Raji (cell line): ENCODE data around the gene ABCB8.

ENCODE experiments used
- POLR2A ChIP-seq: IDR thresholded peaks from 2 replicates; pipeline ENCODE4 v1.6.1; 2011; ENCODE audit warnings: low read depth, low read length, control low read depth; ENCODE audit not compliant: insufficient read depth

ABCB8 gene

DNA sequence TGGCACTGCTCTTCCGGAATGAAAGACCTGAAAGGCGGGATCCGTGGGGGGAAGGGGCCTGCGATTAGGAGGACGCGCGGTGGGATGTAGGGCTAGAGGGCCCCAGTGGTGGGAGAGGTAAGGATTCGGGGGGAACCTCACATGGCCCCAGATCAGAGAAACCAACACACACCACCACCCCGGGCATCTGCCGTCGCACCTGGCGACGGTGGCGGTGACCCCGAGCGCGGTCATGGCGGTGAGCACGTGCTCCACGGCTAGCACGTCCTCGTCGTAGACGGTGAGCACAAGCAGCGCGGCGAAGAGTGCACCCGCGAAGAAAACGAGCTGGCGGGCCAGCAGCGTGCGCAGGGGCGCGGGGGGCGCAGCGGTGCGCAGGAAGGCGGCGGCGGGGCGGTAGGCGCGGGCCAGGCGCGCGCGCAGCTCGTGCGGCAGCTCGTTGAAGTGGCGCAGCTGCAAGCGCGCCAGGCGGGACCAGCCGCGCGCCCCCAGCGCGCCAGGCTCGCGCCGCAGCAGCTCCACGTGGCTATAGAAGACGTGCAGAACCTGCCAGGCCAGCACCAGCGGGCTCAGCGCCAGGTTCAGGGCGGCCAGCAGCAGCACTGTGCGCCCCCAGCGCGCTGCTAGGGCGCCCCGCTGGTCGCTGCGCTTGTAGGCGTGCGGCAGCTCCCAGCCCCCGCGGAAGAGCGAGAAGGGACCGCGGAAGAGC lies 9.7 kb upstream of the ABCB8 start:
- no peak for TF ChIP-seq POLR2A

DNA sequence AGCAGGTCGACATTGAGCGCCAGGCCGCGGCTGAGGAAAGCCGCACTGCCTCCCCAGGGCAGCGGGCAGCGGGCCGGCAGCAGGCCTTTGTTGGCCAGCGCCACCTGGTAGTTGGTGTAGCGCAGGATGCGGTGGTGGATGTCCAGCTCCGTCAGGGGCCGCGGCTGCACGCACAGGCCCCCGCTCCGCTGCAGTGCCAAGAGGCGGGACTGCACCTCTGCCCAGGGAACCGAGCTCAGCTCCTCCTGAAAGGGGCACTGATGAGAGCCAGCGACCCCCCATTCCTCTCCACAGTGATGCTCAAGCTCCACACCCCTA lies 9.2 kb upstream of the ABCB8 start:
- no peak for TF ChIP-seq POLR2A

DNA sequence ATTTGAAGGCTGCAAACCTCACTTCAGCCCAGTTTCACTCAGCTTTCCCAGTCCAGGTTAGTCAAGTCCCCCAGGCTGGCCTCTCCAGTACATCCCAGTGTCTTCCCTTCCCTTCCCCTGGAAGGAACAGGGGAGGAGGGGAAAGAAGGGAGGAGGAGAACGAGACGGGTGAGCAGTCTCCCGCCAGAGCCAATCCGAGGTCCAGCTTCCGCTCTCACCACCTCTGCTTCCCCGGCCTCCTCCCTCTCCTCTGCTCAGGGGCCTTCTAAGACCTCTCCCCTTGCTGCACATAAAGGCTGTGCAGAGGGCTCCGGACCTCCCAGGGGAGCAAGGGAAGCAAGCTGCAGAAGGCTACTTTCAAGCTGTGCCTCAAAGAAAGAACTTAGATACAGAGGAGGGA lies 8.0 kb upstream of the ABCB8 start:
- TF ChIP-seq POLR2A = no peak

DNA sequence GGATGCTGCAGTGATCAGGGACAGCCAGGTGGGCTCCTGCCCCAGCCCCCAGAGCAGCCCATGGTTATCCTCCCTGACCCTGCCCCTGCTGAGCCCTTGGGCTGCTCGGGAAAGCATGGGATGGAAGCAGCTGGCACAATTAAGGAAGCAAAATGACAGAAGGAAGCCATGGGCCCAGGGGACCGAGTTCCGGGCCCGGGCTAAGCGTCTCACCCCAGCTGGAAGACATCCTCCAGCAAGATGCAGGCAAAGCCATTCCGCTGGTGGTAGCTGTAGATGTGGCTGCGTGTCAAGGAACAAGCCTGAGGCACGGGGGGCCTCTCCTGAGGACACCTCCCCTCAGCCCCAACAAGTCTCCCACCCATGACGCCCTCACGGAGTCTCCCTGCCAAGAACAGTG lies 5.0 kb upstream of the ABCB8 start:
- TF ChIP-seq POLR2A = no peak

DNA sequence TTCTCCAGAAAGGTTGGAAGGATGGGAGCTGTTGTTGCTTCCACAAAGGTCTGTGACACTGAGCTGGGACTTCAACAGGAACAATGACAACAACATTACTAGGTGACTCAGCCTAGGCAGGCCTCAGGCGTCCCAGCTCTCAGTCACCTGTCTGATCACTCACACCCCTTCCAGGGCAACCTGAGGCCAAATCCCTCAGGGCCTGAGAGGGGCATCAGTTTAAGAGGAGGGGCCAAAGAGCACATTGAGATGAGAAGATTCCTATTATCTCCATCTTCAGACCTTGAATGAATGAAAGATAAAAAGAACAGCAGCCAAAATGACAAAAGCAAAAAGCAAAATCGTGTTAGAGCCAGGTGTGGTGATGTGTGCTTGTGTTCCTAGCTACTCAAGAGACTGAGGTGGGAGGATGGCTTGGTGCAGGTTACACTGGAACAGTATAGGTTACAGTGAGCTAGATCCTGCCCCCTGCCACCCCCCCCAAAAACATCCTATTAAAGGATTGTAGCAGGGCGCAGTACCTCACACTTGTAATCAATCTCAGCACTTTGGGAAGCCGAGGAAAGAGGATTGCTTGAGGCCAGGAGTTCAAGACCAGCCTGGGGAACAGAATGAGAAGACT lies 3.7 kb upstream of the ABCB8 start, which contains the start of gene ATG9B:
ATG9B (minus strand) TSS at position 60 of the 622 bp plus-strand sequence. CDS start 71 bp downstream, outside the sequence.
- no peak for TF ChIP-seq POLR2A

DNA sequence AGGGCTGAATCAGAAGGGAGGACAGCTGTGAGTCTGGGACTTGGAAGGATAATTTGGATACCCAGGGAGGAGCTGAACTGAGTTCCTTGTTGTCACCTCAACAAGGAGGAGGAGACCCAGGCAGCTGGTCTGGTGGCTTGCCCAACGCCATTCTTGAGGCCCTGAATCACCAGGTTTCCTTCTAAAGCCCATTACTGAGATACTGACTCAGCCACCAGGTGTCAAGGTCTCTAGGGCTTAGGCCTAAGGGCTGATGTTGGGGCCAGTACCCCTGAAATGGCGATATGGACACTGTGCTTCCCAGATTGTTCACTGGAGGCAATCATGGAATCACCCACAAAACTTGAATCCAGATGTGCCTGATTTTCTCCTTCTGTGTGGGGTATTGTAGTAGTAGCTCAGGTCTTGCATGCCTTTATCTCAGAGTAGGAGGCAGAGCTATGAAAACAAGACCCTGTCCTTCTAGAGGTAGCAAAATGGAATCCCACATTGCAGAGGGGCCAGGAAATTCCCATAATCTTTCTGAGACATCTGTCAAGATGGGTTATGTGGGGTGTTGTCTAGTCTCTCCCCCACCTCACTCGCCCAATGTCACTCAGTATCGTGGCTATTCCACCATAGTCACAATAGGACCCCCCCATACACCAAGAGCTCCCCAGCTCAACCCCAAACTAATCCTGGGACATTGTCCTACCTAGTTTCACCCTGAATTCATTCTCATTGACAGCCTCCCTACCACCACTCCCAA lies 2.2 kb upstream of the ABCB8 start:
- no peak for TF ChIP-seq POLR2A

DNA sequence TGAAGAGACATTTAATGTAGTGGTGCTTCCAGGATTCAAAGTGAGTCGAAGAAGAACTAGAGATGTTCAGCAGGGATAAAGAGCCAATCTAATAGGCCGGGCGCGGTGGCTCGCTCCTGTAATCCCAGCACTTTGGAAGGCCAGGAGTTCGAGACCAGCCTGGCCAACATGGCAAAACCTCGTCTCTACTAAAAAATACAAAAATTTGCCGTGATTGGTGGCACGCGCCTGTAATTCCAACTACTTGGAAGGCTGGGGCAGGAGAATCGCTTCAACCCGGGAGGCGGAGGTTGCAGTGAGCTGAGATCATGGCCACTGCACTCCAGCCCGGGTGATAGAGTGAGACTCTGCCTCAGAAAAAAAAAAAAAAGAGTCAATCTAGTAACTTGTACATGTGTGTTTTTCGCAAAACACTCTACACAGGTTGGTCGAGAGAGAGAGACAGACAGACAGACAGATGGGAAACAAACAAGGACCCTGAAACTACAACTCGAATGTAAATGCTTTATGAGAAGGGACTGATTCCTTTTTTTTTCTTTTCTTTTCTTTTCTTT lies 775 bp downstream of the ABCB8 start:
- no peak for TF ChIP-seq POLR2A

DNA sequence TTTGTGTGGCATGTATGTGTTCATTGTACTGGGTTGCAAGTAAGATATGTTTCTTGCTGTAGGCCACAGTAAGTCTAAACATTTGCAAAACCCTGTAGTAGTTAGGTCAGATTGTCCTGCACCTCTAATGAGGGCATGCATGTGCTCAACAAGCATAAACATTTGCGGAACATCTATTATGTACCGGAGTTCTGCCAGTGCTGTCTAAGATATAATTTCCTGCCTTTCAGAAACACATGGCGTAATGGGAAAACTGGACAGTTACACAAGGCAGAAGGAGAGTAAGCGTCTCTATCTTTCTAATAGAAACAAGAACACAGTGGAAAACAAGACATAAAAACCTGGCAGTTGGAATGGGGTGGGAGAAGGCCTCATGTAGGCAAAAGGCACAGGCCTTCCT lies 2.8 kb downstream of the ABCB8 start:
- no peak for TF ChIP-seq POLR2A

DNA sequence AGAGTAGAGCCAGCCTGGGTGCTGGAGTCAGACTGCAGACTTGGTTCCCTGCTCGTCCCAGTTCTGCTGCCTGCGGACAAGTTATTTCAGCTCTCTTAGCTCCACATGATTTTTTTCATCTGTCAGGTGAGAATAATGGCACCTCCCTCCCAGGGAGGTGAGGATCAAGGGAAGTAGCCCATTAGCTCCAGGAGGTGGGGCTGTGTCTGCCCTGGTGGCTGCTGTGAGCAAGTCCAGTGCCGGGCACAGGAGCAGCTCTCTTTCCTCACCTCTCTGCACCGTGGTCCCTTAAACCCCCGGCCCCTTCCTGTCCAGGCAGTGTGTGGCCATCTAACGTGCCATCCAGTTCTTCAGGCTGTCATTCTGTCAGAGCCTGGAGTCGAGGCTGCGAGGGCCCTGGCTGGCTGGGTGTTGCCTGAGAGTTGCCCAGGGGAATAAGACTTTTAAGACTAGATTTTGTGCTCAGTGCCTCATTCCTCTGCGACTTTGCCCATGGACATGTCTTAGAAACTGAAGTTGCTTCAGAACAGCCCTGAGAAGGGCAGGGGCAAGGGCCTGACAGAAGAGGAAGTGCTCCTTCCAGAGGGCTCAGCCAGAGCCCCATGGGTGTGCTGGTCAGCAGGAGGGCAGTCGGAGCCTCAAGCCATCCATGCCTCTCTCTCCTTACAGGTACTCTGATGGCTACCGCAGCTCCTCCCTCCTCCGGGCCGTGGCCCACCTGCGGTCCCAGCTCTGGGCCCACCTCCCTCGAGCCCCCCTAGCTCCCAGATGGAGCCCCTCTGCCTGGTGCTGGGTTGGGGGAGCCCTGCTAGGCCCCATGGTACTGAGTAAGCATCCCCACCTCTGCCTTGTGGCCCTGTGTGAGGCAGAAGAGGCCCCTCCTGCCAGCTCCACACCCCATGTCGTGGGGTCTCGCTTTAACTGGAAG lies 5.0 kb downstream of the ABCB8 start:
- no peak for TF ChIP-seq POLR2A

DNA sequence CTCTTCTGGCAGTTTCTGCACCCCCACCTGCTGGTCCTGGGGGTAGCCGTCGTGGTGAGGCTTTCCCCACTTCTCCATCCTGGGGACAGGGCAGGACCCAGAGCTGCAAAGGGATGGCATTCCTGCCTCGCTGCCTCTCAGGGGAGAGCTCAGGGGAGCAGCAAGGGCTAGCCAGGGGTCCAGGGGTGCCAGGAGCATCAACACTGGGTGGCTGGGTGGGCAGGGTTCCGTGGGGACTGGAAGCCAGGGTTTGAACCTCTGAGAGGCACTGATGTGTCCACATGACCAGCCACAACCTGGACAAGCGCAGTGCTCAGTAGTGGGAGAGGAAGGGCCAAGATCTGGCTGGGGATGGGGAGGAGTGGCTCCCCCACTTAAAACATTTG lies 5.6 kb downstream of the ABCB8 start:
- TF ChIP-seq POLR2A = no peak

DNA sequence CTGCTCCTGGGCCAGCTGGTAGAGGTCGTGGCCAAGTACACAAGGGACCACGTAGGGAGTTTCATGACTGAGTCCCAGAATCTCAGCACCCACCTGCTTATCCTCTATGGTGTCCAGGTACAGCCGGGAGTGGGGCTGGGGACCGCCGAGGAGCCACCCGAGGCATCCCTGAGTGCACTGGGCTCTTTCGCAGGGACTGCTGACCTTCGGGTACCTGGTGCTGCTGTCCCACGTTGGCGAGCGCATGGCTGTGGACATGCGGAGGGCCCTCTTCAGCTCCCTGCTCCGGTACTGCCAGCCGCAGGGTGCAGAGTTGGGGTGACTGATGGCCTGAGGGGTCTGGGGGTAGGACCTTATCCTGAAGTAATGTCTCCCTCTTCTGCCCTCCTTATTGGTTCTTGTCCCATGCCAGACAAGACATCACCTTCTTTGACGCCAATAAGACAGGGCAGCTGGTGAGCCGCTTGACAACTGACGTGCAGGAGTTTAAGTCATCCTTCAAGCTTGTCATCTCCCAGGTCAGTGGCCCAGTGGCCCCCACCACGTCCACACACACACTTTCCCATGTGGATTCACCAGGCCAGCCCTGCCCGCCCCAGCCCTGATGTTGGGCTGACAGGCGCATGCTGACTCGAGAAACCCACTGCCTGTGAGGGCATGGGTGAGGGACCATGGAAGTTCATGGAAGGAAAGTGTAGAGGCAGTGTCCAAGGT lies 6.2 kb downstream of the ABCB8 start:
- TF ChIP-seq POLR2A = no peak

DNA sequence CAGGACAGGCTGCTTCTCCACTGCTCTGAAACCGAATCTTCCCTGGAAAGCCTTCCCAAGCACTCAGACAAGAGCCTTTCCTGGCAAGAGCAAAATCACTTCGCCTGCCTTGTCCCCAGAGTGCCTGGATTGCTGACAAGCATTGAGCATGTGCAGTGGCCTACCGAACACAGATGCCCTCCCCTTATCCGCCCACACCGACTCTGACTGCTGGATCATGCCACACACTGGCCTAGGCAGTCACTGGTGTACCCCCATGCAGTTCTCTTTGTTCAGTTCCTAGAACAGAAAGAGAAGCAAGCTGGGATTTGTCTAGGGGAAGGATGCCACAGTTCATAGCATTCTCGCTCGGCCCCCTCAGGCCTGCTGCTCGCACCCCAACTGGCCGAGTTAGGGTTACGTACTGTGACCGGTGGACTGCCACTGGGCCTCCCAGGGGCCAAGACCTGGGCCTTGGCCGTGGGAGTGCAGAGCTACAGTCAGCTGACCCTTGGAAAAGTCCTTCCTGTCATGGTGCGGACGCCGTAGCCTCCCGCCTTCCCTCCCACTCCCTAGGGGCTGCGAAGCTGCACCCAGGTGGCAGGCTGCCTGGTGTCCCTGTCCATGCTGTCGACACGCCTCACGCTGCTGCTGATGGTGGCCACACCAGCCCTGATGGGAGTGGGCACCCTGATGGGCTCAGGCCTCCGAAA lies 6.9 kb downstream of the ABCB8 start:
- no peak for TF ChIP-seq POLR2A

DNA sequence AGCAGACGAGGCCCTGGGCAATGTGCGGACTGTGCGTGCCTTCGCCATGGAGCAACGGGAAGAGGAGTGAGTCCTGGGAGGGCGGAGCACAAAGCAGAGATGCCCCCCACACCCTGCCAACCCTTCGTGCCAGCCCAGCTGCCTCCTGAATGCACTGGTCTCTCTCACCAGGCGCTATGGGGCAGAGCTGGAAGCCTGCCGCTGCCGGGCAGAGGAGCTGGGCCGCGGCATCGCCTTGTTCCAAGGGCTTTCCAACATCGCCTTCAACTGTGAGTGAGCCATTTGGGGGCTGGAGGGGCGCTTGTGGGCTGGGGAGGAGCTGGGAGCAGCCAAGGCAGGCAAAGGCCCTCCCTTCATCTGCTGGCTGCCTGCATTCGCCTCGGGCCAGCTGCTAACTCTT lies 7.7 kb downstream of the ABCB8 start:
- no peak for TF ChIP-seq POLR2A

DNA sequence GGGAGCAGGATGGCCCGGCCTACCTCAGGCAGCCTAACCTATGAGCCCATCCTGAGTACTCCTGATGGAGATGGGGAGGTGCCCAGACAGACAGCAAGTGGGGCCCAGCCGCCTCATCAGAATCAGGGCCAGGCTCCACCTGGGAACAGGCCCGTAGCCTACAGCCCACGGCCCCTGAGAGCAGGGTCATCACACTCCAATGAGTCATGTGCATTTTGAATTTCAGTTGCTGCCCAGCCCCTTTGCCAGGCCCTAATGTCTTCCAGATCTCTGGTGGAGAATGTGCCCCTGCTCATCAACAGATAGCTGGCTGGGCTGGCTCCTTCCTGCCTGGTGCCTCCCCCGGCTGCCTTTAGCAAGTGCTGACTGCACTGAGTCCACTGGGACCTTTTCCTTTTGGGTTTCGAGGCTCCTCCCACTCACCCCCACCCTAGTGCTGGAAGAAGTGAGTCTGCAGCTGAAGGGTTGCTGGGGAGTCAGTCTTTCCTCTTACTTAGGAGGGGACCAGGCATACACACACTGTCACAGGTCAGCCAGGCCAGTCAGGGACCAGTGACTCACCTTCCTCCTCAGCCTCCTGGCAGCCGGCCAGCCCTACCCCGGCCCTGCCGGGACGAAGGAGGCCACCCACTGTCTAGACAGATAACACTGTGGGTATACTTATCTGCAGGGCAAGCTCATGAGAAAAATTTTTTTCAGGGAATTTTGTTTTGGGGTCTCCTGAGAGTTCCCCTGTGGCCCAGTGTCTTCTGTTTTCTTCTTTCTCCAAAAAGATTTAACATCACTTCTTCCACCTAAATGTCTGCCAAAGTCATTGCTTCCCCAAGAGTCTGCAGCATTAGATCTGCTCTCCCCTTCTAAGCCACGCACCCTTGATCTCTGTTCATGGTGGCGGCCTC lies 10.9 kb downstream of the ABCB8 start:
- TF ChIP-seq POLR2A = no peak
